ENCODE measurements around the gene QPRT.
A peak's percentile ranks its signal among the peaks of the same experiment; 100 is the strongest.
"Not testable (repeated sequence)": the region's sequence is repeated elsewhere in the genome, so short reads cannot be mapped to it uniquely, and the experiment has no call there.

The QPRT gene

GRCh38 chr16:29694384-29695195 lies 15.6 kb downstream of the QPRT start:
- no peak for DNase-seq

GRCh38 chr16:29695675-29696074 lies 16.7 kb downstream of the QPRT start:
- not testable (repeated sequence) for DNase-seq

- no peak for DNase-seq
Measured at GRCh38 chr16:29696881-29697331, 17.9 kb downstream of the QPRT start.

- DNase-seq = no peak
Measured at GRCh38 chr16:29697391-29697790, 18.4 kb downstream of the QPRT start.

- DNase-seq = no peak
Measured at GRCh38 chr16:29698042-29698441, 19.1 kb downstream of the QPRT start.

- no peak for DNase-seq
Measured at GRCh38 chr16:29698484-29699323, 19.7 kb downstream of the QPRT start.

- DNase-seq = no peak
Measured at GRCh38 chr16:29699324-29700219, 20.6 kb downstream of the QPRT start.

GRCh38 chr16:29700253-29700987 lies 21.4 kb downstream of the QPRT start:
- peak; percentile 55 to 83 (median 71) for DNase-seq

GRCh38 chr16:29701214-29701555 lies 22.2 kb downstream of the QPRT start:
- DNase-seq = no peak

GRCh38 chr16:29702269-29702668 lies 23.3 kb downstream of the QPRT start:
- DNase-seq = peak in 2 of 3 experiments; percentile 57 to 84

GRCh38 chr16:29705030-29705429 lies 26.1 kb downstream of the QPRT start:
- peak in 1 of 3 experiments; percentile 14 for DNase-seq

GRCh38 chr16:29707160-29707559 lies 28.2 kb downstream of the QPRT start:
- not testable (repeated sequence) for DNase-seq

GRCh38 chr16:29708917-29709600 lies 30.1 kb downstream of the QPRT start:
- no peak for DNase-seq

GRCh38 chr16:29709657-29710056 lies 30.7 kb downstream of the QPRT start:
- DNase-seq = not testable (repeated sequence)

- DNase-seq = peak; percentile 3 to 56 (median 7)
Measured at GRCh38 chr16:29710227-29711219, 31.5 kb downstream of the QPRT start.

GRCh38 chr16:29712809-29713208 lies 33.8 kb downstream of the QPRT start:
- peak in 1 of 3 experiments; percentile 12 for DNase-seq

- no peak for DNase-seq
Measured at GRCh38 chr16:29714396-29714795, 35.4 kb downstream of the QPRT start.

- peak in 1 of 3 experiments; percentile 47 for DNase-seq
Measured at GRCh38 chr16:29714972-29715371, 36.0 kb downstream of the QPRT start.

GRCh38 chr16:29717113-29717512 lies 38.1 kb downstream of the QPRT start:
- DNase-seq = no peak

- no peak for DNase-seq
Measured at GRCh38 chr16:29719063-29719462, 40.1 kb downstream of the QPRT start.
